Activated CD8-positive, alpha-beta memory T cell treated with anti-CD3 and anti-CD28 coated beads for 36 hours (primary cell): ENCODE data around the gene LAD1. TPM values are rescaled to one million over a fixed set of nuclear protein-coding genes. Genes with fewer than 3 reads are reported as not detected.

Experiments used
- CTCF ChIA-PET: fragments of 350-600 bp; sonication (Branson Sonifier 250); formaldehyde crosslinking; loops from one replicate; lab custom pipeline; 2021; ENCODE audit warnings: antibody characterized with exemption; lab: Charles Lee
- POLR2A ChIA-PET: fragments of 350-600 bp; sonication (Branson Sonifier 250); formaldehyde crosslinking; loops from one replicate; lab custom pipeline; 2021; ENCODE audit warnings: antibody characterized with exemption; lab: Charles Lee
- total RNA-seq, 2 experiments: library from RNA; stranded (reverse); gene quantifications; one replicate each; pipeline ENCODE4 v1.2.3, GENCODE V29; 2021

Gene LAD1
- total RNA-seq, 2 experiments from 2014 or later = not detected

- ChIA-PET POLR2A (no interaction called here), CTCF (interaction anchor here (0.6 kb wide), 1 partner anchor 17 kb away, joined by 5 read pairs; no protein-coding TSS in a partner anchor)
These were observed 23.0 kb downstream of the LAD1 start for GRCh38 chr1:201376107-201376463.

DNA sequence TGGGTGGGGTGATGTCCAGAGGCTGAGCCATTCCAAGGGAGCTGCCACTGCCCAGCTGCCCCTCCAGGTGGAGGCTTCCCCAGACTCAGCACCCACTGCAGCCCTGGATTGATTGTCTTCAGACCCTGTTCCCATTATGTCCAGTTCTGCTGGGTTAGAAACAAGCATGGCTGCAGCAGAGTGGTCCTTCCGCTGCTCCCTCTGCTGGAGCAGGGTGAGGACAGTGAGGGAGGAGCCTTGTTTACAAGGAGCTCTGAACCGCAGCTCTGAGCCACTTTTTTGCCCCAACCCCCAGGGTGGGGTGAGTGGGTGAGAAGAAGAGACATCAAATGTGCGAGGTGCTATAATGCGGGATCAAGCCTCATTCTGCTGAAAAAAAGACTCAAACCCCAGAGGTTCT lies 24.0 kb downstream of the LAD1 start:
- POLR2A ChIA-PET = no interaction called here
- CTCF ChIA-PET = no interaction called here

DNA sequence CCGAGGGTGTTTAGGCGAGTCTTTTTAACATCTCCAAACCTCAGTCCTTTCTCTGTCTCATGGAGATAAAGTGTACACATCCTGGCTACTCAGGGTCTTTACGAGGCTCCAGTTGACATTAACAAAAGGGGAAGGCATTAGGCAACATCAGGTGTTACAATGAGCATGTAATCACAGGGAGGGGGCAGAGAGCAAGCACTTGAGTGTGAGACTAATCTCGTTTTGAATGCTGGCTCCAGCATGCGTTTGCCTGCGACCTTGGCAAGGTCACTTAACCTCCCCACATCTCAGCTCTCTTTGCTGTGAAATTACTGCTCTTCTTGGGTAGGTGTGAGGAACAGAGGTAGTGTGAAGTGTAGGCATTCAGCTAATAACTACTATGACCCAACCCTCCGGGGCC lies 24.8 kb downstream of the LAD1 start:
- ChIA-PET POLR2A (no interaction called here), CTCF (no interaction called here)

DNA sequence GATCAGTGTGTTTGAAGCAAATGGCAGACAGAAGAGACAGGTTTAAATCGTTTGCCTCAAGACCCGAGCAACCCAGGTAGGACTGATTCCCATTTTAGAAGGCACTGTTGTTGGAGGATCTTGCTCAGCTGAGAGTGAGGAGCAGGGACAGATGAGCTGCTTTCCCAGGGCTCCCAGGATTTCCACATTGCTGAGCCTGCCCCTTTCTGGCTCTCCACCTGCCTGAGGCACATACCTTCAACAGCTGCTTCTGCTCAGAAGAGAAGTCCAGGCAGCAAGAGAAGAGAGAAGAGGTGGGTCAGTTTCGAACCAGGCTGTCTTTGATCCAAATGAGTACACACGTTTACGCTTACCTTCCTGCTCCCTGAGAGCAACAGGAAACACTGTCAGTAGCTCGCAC lies 27.3 kb downstream of the LAD1 start:
- ChIA-PET POLR2A (interaction anchor here (0.6 kb wide), 1 partner anchor 336 kb away, joined by 3 read pairs; no protein-coding TSS in a partner anchor), CTCF (interaction anchor here (1.5 kb wide), 1 partner anchor 12 kb away, joined by 4 read pairs; no protein-coding TSS in a partner anchor)

DNA sequence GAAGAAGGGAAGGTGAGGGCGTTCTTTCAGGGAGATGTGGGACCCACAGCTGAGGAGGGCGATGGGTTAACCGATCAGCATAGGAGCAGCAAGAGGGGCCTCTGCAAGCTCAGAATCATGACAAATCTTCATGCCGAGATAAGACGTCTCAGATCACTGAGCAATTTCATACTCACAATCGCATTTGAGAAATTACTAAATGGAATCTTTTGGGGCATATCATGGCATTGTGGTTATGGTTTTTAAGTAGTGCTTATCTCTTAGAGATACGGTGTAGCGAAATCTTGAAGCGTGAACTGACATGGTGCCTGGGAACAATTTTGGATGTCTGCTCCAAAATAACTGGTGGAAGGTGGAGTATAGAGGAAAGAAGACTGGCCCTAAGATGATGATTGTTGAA lies 27.8 kb downstream of the LAD1 start:
- POLR2A ChIA-PET = interaction anchor here (0.6 kb wide), 1 partner anchor 336 kb away, joined by 3 read pairs; no protein-coding TSS in a partner anchor

DNA sequence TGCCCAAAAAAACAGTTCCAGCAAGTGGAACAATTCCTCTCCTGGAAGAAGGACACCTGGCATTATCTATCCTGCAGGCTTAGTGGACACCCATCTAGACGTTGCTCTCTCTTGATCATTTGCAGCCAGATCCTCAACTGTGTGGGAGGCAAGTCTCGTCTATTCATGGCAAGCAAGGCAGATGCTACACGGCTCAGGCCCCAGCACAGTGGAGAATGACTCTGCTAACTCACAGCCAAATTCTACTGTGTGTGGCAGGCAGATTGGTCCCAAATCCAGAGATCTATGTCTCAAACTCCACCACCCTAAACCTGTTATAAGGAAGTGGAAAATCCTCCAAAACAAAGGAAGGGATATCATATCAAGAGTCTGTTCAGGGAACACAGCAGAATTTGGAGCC lies 28.6 kb downstream of the LAD1 start:
- POLR2A ChIA-PET = no interaction called here
- CTCF ChIA-PET = no interaction called here

More for the DNA sequence above, 27.8 kb downstream of the LAD1 start:
- CTCF ChIA-PET = no interaction called here

DNA sequence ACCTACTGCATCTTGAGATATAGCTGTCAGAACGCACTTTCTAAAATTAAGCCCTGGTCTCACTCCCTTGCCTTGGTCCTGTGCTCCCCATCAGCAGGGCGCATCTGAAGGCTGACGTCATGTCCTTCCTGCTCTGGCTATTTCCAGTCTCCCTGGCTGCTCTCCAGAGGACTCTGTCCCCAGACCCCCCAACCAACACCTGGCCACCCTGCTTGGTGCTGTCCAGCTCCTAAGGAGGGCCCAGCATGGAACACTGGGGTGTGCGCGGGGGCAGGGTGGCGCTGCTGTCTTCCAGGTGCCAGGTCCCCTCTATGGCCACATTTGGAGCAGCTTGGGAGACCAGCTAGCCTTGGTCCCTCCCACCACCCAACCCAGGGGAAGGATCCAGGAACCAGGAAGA lies 29.9 kb downstream of the LAD1 start:
- CTCF ChIA-PET = interaction anchor here (0.6 kb wide), 1 partner anchor 219 kb away, joined by 3 read pairs; no protein-coding TSS in a partner anchor

GRCh38 chr1:201366696-201367095 lies 32.4 kb downstream of the LAD1 start:
- ChIA-PET POLR2A (no interaction called here), CTCF (interaction anchor here (1.2 kb wide), 1 partner anchor 112 kb away, joined by 3 read pairs; no protein-coding TSS in a partner anchor)

More for the DNA sequence above, 29.9 kb downstream of the LAD1 start:
- POLR2A ChIA-PET = no interaction called here

GRCh38 chr1:201365251-201365650 lies 33.9 kb downstream of the LAD1 start:
- ChIA-PET POLR2A (no interaction called here), CTCF (no interaction called here)

DNA sequence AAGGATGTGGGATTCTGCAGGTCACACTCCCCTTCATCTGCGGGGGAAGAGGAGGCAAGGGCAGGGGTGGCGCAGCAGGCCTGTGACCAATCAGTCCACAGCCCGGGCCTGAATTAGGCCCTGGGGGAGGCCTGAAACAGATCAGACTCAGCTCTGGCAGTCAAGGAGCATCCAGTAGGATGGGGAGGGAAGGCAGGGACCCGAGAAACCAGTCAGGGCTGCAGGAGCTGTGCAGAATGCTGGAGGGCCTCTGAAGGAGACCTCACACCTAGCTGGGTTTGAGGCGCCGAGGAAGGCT lies 34.4 kb downstream of the LAD1 start:
- ChIA-PET POLR2A (no interaction called here), CTCF (no interaction called here)

GRCh38 chr1:201363467-201363866 lies 35.7 kb downstream of the LAD1 start:
- ChIA-PET POLR2A (no interaction called here), CTCF (interaction anchor here (0.7 to 3.3 kb wide), 2 partner anchors 110 to 331 kb away, joined by 3 to 19 read pairs; no protein-coding TSS in a partner anchor)

- POLR2A ChIA-PET = no interaction called here
- CTCF ChIA-PET = interaction anchor here (3.3 kb wide), 1 partner anchor 109 kb away, joined by 19 read pairs; no protein-coding TSS in a partner anchor
These were observed 36.2 kb downstream of the LAD1 start for GRCh38 chr1:201362906-201363305.

DNA sequence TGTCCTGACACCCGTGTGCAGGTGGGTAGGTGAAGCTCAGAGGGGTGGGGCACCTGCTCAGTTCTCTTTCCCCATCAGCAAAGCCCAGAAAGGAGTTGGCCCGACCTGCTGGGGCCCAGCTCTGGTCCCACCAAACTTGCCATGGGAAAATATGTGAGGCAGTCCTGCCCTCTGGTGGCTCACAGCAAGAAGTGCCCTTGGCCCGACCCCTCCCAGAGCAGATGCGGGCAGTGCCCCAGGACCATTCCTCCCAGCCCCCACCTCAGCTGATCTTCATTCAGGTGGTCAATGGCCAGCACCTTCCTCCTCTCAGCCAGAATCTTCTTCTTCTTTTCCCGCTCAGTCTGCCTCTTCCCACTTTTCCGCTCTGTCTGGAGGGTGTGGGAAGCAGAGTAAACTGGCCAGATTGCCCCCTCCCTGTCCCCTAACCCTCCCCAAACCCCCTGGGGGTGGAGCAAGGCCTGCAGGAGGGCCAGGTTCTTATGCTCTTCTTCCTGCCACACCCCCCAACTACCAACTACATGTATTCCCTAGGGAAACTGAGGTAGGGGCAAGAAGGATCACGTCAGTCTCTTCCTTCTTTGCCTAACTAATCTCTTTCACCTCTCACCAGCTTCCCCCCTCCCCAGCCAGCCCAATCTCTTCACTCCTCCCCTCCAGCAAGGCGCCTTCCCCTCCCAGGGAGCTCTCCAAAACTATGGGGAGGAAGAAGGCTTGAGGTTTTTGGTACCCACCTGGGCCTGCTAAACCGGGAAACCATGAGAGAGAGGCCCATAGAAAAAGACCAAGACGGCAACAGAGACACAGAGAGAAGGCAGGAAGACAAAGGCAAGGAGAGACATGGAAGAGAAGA lies 37.2 kb downstream of the LAD1 start:
- CTCF ChIA-PET = interaction anchor here (0.9 to 3.3 kb wide), 3 partner anchors 9 to 108 kb away, joined by 3 to 19 read pairs (median 3); no protein-coding TSS in a partner anchor
- POLR2A ChIA-PET = no interaction called here

DNA sequence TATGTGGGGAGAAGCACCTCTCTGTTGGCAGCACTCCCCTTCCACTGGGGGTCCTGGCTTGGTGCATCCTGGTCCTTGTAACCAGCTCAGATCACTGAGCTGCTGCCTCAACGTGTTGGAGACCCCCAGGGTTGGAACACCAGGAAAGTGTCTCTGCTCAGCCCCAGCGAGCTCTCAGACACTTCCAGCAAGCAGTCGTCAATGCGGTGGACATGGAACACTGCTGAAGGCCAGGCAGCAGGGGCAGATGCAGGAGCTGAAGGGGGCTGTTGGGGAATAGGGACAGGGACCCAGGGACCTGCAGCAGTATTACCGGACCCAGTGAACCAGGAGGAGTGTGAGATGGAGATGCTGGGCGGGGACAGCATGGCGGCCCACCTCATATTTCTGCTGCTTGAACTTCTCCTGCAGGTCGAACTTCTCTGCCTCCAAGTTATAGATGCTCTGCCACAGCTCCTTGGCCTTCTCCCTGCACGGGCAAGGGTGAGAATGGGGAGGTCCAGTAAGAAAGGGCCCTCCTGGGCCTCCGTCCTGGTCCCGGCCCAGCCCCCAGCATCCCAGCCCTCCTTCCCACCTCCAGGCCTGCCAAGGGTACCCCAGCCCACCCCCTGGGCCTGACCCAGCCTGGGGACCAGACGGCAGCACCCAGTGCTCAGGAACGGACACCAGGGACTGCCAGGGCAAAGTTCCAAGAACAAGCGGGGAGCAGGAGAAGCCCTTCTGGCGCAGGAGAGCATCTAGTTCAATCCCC lies 38.0 kb downstream of the LAD1 start:
- ChIA-PET CTCF (interaction anchor here (0.6 to 3.3 kb wide), 4 partner anchors 8 to 107 kb away, joined by 3 to 19 read pairs (median 3); no protein-coding TSS in a partner anchor), POLR2A (no interaction called here)

DNA sequence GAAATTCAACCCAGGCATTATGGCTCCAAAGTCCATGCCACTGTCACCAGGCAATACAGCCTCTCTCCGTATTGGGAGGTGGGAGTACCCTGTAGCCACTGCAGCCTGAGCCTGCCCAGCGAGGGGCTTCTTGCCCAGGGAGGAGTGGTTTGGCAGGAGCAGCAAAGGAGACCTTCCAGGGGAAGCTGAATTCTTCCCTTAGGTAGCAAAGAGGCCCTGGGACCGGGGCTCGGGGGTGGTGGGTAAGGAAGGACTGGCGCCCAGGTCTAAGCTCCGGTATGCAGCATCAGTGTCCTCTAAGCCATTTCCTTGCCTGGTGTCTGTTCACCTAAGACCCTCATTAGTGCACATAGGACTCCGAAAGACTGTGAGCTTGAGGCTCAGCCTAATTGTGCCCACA lies 38.6 kb downstream of the LAD1 start:
- POLR2A ChIA-PET = no interaction called here
- CTCF ChIA-PET = interaction anchor here (0.6 to 3.3 kb wide), 3 partner anchors 12 to 107 kb away, joined by 3 to 19 read pairs (median 3); no protein-coding TSS in a partner anchor

GRCh38 chr1:201359873-201360210 lies 39.3 kb downstream of the LAD1 start:
- POLR2A ChIA-PET = no interaction called here
- CTCF ChIA-PET = interaction anchor here (2.1 kb wide), 1 partner anchor 12 kb away, joined by 4 read pairs; no protein-coding TSS in a partner anchor

- POLR2A ChIA-PET = no interaction called here
- CTCF ChIA-PET = interaction anchor here (2.1 kb wide), 1 partner anchor 11 kb away, joined by 4 read pairs; no protein-coding TSS in a partner anchor
These were observed 39.9 kb downstream of the LAD1 start for GRCh38 chr1:201359031-201359872.

- POLR2A ChIA-PET = no interaction called here
- CTCF ChIA-PET = interaction anchor here (2.1 kb wide), 1 partner anchor 11 kb away, joined by 4 read pairs; no protein-coding TSS in a partner anchor
These were observed 40.5 kb downstream of the LAD1 start for GRCh38 chr1:201358596-201358995.
